Suprapubic skin (tissue), 4 donors: ENCODE measurements around the gene RABGGTA. TPM values are rescaled to one million over a fixed set of nuclear protein-coding genes. Genes with fewer than 3 reads are reported as not detected.
"Not testable (repeated sequence)": the region's sequence is repeated elsewhere in the genome, so short reads cannot be mapped to it uniquely, and the experiment has no call there.

Experiments used
- DNase-seq, 2 donors: peaks; one replicate each; pipeline ENCODE4 v3.0.0-alpha.2; 2019; ENCODE audit warnings: low spot score in 2 of 2
- H3K27ac ChIP-seq: fragments of 200-600 bp; sonication (generic); one replicate; pipeline ENCODE4 v1.5.1; 2019
- H3K27me3 ChIP-seq: fragments of 200-600 bp; sonication (generic); one replicate; pipeline ENCODE4 v1.5.1; 2019
- H3K36me3 ChIP-seq: fragments of 200-600 bp; sonication (generic); one replicate; pipeline ENCODE4 v1.5.1; 2019
- H3K4me1 ChIP-seq: fragments of 200-600 bp; sonication (generic); one replicate; pipeline ENCODE4 v1.5.1; 2019
- H3K4me3 ChIP-seq: fragments of 200-600 bp; sonication (generic); one replicate; pipeline ENCODE4 v1.5.1; 2019; ENCODE audit warnings: mild to moderate bottlenecking
- H3K9me3 ChIP-seq: fragments of 200-600 bp; sonication (generic); one replicate; pipeline ENCODE4 v1.5.1; 2019
- EP300 ChIP-seq: sonication (generic); formaldehyde crosslinking; IDR thresholded peaks from one replicate; pipeline ENCODE4 v1.6.1; 2017; ENCODE audit warnings: antibody characterized with exemption
- POLR2A ChIP-seq, 2 donors: fragments of 450-650 bp; IDR thresholded peaks; one replicate each; pipeline ENCODE4 v1.6.1; 2017; ENCODE audit warnings: antibody characterized with exemption in 2 of 2, mild to moderate bottlenecking in 2 of 2, moderate library complexity in 2 of 2
- POLR2AphosphoS5 ChIP-seq, 3 donors: sonication (generic); formaldehyde crosslinking; IDR thresholded peaks; one replicate each; pipeline ENCODE4 v1.6.1; 2017; ENCODE audit warnings: antibody characterized with exemption in 3 of 3
- WGBS: methylation state at CpG from one replicate; pipeline ENCODE4 v1.1.5; 2018; 5-methylcytosine and 5-hydroxymethylcytosine counted together
- total RNA-seq, 4 donors: library from RNA; depleted of rRNA; stranded (reverse); fragments of >200 nt; gene quantifications; one replicate each; pipeline ENCODE4 v1.1.0, GENCODE V29; 2016
- TF ChIP-seq, protein P1 (sequence below), 2 donors: fragments of 200-600 bp in 1 of 2; fragments of 450-650 bp in 1 of 2; sonication (generic) in 1 of 2; IDR thresholded peaks; one replicate each; pipeline ENCODE4 v1.5.1; 2016 to 2019; ENCODE audit warnings: antibody characterized with exemption in 2 of 2, mild to moderate bottlenecking in 1 of 2, moderate library complexity in 1 of 2

Gene RABGGTA
- total RNA-seq, 4 donors from 2014 or later = 50.4 to 65.9 (median 53.1) TPM

DNA sequence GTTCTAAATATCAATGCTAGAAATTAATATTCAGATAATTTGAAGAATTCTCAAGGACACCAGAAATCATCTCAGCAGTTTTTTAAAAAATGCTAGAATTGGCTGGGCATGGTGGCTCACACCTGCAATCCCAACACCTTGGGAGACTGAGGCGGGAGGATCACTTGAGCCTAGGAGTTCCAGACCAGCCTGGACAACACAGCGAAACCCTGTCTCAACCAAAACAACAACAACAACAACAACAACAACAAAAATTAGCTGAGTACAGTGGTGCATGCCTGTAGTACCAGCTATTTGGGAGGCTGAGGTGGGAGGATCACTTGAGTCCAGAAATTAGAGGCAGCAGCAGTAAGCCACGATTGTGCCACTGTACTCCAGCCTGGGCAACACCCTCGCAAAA lies 52.3 kb downstream of the RABGGTA start:
- DNase-seq = peak in 1 of 2 donors; percentile 4
- Histone ChIP-seq H3K27me3 (no peaks in the 10 kb centered on the region), H3K4me3 (no peak overlapping the region), H3K27ac (no peak overlapping the region), H3K36me3 (peaks cover 4% of the 10 kb centered on the region), H3K4me1 (peaks cover 20% of the 10 kb centered on the region), H3K9me3 (no peaks in the 10 kb centered on the region)
- WGBS = 81% methylated on average over 4 of the region's 4 CpGs
- TF ChIP-seq POLR2AphosphoS5 (IDR thresholded peaks at IDR 0.05) (no peak), POLR2A (IDR thresholded peaks at IDR 0.05) (no peak), EP300 (no peak)
- TF ChIP-seq, protein P1, sequence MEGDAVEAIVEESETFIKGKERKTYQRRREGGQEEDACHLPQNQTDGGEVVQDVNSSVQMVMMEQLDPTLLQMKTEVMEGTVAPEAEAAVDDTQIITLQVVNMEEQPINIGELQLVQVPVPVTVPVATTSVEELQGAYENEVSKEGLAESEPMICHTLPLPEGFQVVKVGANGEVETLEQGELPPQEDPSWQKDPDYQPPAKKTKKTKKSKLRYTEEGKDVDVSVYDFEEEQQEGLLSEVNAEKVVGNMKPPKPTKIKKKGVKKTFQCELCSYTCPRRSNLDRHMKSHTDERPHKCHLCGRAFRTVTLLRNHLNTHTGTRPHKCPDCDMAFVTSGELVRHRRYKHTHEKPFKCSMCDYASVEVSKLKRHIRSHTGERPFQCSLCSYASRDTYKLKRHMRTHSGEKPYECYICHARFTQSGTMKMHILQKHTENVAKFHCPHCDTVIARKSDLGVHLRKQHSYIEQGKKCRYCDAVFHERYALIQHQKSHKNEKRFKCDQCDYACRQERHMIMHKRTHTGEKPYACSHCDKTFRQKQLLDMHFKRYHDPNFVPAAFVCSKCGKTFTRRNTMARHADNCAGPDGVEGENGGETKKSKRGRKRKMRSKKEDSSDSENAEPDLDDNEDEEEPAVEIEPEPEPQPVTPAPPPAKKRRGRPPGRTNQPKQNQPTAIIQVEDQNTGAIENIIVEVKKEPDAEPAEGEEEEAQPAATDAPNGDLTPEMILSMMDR (IDR thresholded peaks at IDR 0.05) = no peak

DNA sequence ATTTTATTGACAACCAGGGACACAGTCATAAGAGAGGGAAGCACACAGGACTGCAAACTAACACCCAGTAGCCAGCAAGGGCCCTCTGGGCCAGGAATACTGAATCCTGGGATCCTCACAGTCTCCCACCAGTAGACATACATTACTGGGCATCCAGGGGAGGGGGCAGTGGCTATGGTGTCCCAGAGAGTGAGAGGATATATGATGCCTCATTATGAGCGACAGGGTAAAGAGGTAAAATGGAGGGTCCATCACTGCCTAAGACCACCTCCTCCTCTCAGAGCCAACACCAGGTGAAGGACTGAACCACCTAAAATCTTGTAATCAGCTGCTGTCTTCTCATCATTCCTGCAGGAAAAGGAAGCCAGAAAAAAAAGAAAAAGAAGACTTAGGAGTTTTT lies 54.5 kb downstream of the RABGGTA start:
- not testable (repeated sequence) for H3K4me3 ChIP-seq, H3K27ac ChIP-seq, H3K36me3 ChIP-seq, H3K27me3 ChIP-seq, H3K9me3 ChIP-seq
- peak in 1 of 2 donors; percentile 18 for DNase-seq
- 92% methylated on average over 1 of the region's 1 CpG for WGBS
- H3K4me1 ChIP-seq = peaks cover 33% of the 10 kb centered on the region

DNA sequence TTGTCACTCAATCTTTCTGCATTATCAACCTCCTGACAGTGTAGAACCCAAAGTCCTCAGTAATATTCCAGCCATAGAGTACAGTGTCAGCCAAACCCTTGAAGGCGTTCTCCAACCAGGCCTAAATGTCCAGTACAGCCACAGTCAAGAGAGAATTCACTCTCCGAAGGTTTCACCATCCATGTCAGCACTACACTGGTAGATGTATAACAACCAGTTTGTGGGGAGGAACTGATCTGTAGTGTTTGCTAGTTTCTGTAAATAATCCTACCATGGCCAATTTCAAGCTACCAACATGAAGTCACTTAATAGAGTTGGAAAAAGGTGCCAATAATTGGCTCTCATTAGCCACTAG lies 55.1 kb downstream of the RABGGTA start:
- DNase-seq = no peak
- 86% methylated on average over 2 of the region's 2 CpGs for WGBS
- Histone ChIP-seq H3K4me1 (peaks cover 35% of the 10 kb centered on the region), H3K4me3 (peak overlapping the region; percentile 71), H3K27ac (peak overlapping the region; percentile 89), H3K36me3 (peaks cover 7% of the 10 kb centered on the region), H3K9me3 (no peaks in the 10 kb centered on the region), H3K27me3 (no peaks in the 10 kb centered on the region)
- no peak for TF ChIP-seq POLR2A (IDR thresholded peaks at IDR 0.05)
- no peak for TF ChIP-seq EP300
- TF ChIP-seq, protein P1 (IDR thresholded peaks at IDR 0.05) = no peak
- TF ChIP-seq POLR2AphosphoS5 (IDR thresholded peaks at IDR 0.05) = no peak

Other genes with a start within 250 kb of the RABGGTA start
- gene CARMIL3, start 219.6 kb downstream of the RABGGTA start, total RNA-seq = 10 to 100 TPM in 1 of 4 donors, 1 to 10 TPM in 3; 5.9 to 11.2 (median 7.7) TPM
- gene CPNE6, start 200.0 kb downstream of the RABGGTA start, total RNA-seq = not detected
- 10 to 100 TPM in 3 of 4 donors, 1 to 10 TPM in 1; 9.2 to 25.1 (median 14.4) TPM for gene PCK2, start 177.3 kb downstream of the RABGGTA start, total RNA-seq
- 10 to 100 TPM; 64.2 to 71.7 (median 68.3) TPM for gene DCAF11, start 156.8 kb downstream of the RABGGTA start, total RNA-seq
- gene NRL, start 156.6 kb downstream of the RABGGTA start, total RNA-seq = 1 to 10 TPM; 2.2 to 2.9 (median 2.3) TPM
- gene FITM1, start 140.9 kb downstream of the RABGGTA start, total RNA-seq = 1 to 10 TPM in 3 of 4 donors, not detected in 1; 1.7 to 3.4 (median 2.3) TPM
- gene PSME1, start 135.4 kb downstream of the RABGGTA start, total RNA-seq = 100 to 1,000 TPM in 2 of 4 donors, 10 to 100 TPM in 2; 72.3 to 113 (median 91.1) TPM
- 10 to 100 TPM; 10.9 to 22.0 (median 14.1) TPM for gene EMC9, start 130.0 kb downstream of the RABGGTA start, total RNA-seq
- gene PSME2, start 125.0 kb downstream of the RABGGTA start, total RNA-seq = 10 to 100 TPM; 39.3 to 75.2 (median 47.0) TPM
- gene RNF31, start 124.1 kb downstream of the RABGGTA start, total RNA-seq = 10 to 100 TPM; 62.3 to 97.2 (median 70.6) TPM
- gene IRF9, start 110.3 kb downstream of the RABGGTA start, total RNA-seq = 10 to 100 TPM; 31.1 to 45.2 (median 37.5) TPM
- 10 to 100 TPM in 2 of 4 donors, 1 to 10 TPM in 2; 2.5 to 17.2 (median 10.2) TPM for gene REC8, start 99.5 kb downstream of the RABGGTA start, total RNA-seq
- 10 to 100 TPM; 43.0 to 90.5 (median 58.0) TPM for gene IPO4, start 82.8 kb downstream of the RABGGTA start, total RNA-seq
- gene TM9SF1, start 76.2 kb downstream of the RABGGTA start, total RNA-seq = 10 to 100 TPM; 38.1 to 58.3 (median 53.4) TPM
- gene TSSK4, start 65.9 kb downstream of the RABGGTA start, total RNA-seq = not detected
- 10 to 100 TPM; 47.2 to 86.3 (median 63.6) TPM for gene CHMP4A, start 58.1 kb downstream of the RABGGTA start, total RNA-seq
- 10 to 100 TPM; 10.9 to 18.2 (median 11.5) TPM for gene MDP1, start 55.5 kb downstream of the RABGGTA start, total RNA-seq
- 100 to 1,000 TPM in 3 of 4 donors, 10 to 100 TPM in 1; 54.7 to 137 (median 104) TPM for gene NEDD8, start 39.2 kb downstream of the RABGGTA start, total RNA-seq
- gene GMPR2, start 38.7 kb downstream of the RABGGTA start, total RNA-seq = 10 to 100 TPM; 25.4 to 49.7 (median 47.8) TPM
- 10 to 100 TPM; 43.0 to 61.0 (median 54.3) TPM for gene TINF2, start 29.0 kb downstream of the RABGGTA start, total RNA-seq
- 100 to 1,000 TPM; 127 to 144 (median 130) TPM for gene TGM1, start 8.4 kb downstream of the RABGGTA start, total RNA-seq
- gene DHRS1, start 28.2 kb upstream of the RABGGTA start, total RNA-seq = 100 to 1,000 TPM in 1 of 4 donors, 10 to 100 TPM in 3; 49.0 to 101 (median 82.1) TPM
- gene NOP9, start 28.3 kb upstream of the RABGGTA start, total RNA-seq = 10 to 100 TPM; 19.8 to 31.2 (median 21.2) TPM
- gene CIDEB, start 36.4 kb upstream of the RABGGTA start, total RNA-seq = 10 to 100 TPM; 23.4 to 32.7 (median 31.7) TPM
- 100 to 1,000 TPM; 131 to 184 (median 156) TPM for gene LTB4R2, start 38.5 kb upstream of the RABGGTA start, total RNA-seq
- gene LTB4R, start 39.9 kb upstream of the RABGGTA start, total RNA-seq = 100 to 1,000 TPM in 2 of 4 donors, 10 to 100 TPM in 2; 83.1 to 137 (median 117) TPM
- 10 to 100 TPM in 2 of 4 donors, 1 to 10 TPM in 2; 3.9 to 33.2 (median 13.9) TPM for gene ADCY4, start 63.5 kb upstream of the RABGGTA start, total RNA-seq
- 10 to 100 TPM in 2 of 4 donors, 1 to 10 TPM in 2; 6.8 to 13.7 (median 11.1) TPM for gene RIPK3, start 68.4 kb upstream of the RABGGTA start, total RNA-seq
- gene NFATC4, start 96.6 kb upstream of the RABGGTA start, total RNA-seq = 10 to 100 TPM; 10.8 to 25.3 (median 12.2) TPM
- 10 to 100 TPM; 18.5 to 43.6 (median 29.8) TPM for gene NYNRIN, start 127.4 kb upstream of the RABGGTA start, total RNA-seq
- 1 to 10 TPM in 1 of 4 donors, under 1 TPM in 2, not detected in 1; 0.30 to 2.6 (median 0.93) TPM for gene CBLN3, start 158.1 kb upstream of the RABGGTA start, total RNA-seq
- 100 to 1,000 TPM in 1 of 4 donors, 10 to 100 TPM in 3; 56.7 to 145 (median 84.3) TPM for gene KHNYN, start 158.4 kb upstream of the RABGGTA start, total RNA-seq
- gene SDR39U1, start 171.2 kb upstream of the RABGGTA start, total RNA-seq = 10 to 100 TPM; 30.1 to 82.3 (median 38.6) TPM
- gene CMA1, start 236.7 kb upstream of the RABGGTA start, total RNA-seq = not detected